H9 (cell line): ENCODE results near the gene YEATS4. TPM values are rescaled to one million over a fixed set of nuclear protein-coding genes. Genes with fewer than 3 reads are reported as not detected.
"Not testable (repeated sequence)": the region's sequence is repeated elsewhere in the genome, so short reads cannot be mapped to it uniquely, and the experiment has no call there.

ENCODE experiments used
- DNase-seq: peaks from one replicate; pipeline ENCODE4 v3.0.0-alpha.2; 2017
- H2AFZ ChIP-seq: one replicate; pipeline ENCODE4 v1.6.1; 2013; ENCODE audit warnings: mild to moderate bottlenecking, low read length, control low read depth, moderate library complexity
- H2AK5ac ChIP-seq: 2 replicates; pipeline ENCODE4 v1.6.1; 2013; ENCODE audit warnings: low read length, control low read depth, mixed read lengths; ENCODE audit not compliant: insufficient read length
- H2BK120ac ChIP-seq: one replicate; pipeline ENCODE4 v1.6.1; 2013; ENCODE audit warnings: low read depth, mild to moderate bottlenecking, low read length, control low read depth, inconsistent platforms; ENCODE audit not compliant: poor library complexity, severe bottlenecking
- H2BK12ac ChIP-seq: 2 replicates; pipeline ENCODE4 v1.6.1; 2013; ENCODE audit warnings: low read length, control low read depth, mixed read lengths, low read depth; ENCODE audit not compliant: insufficient read length
- H2BK15ac ChIP-seq: 2 replicates; pipeline ENCODE4 v1.6.1; 2013; ENCODE audit warnings: low read depth, low read length, control low read depth
- H2BK20ac ChIP-seq: one replicate; pipeline ENCODE4 v1.6.1; 2013; ENCODE audit warnings: low read depth, mild to moderate bottlenecking, low read length, control low read depth, inconsistent platforms; ENCODE audit not compliant: poor library complexity, severe bottlenecking
- H2BK5ac ChIP-seq: 2 replicates; pipeline ENCODE4 v1.6.1; 2013; ENCODE audit warnings: low read length, control low read depth, mixed read lengths; ENCODE audit not compliant: insufficient read length
- H3K14ac ChIP-seq: 2 replicates; pipeline ENCODE4 v1.6.1; 2013; ENCODE audit warnings: low read length, control low read depth; ENCODE audit not compliant: insufficient read depth
- H3K18ac ChIP-seq: 2 replicates; pipeline ENCODE4 v1.6.1; 2013; ENCODE audit warnings: low read depth, mild to moderate bottlenecking, mixed read lengths, low read length, control low read depth; ENCODE audit not compliant: insufficient read length
- H3K23ac ChIP-seq: 2 replicates; pipeline ENCODE4 v1.6.1; 2013; ENCODE audit warnings: low read length, control low read depth, mixed read lengths, low read depth; ENCODE audit not compliant: insufficient read length
- H3K23me2 ChIP-seq: 2 replicates; pipeline ENCODE4 v1.6.1; 2013; ENCODE audit warnings: low read depth, mild to moderate bottlenecking, mixed read lengths, low read length, control low read depth; ENCODE audit not compliant: insufficient read length, poor library complexity, severe bottlenecking
- H3K27ac ChIP-seq: 2 replicates; pipeline ENCODE4 v1.5.1; 2013; ENCODE audit warnings: low read length, control low read depth, mixed read lengths, low read depth; ENCODE audit not compliant: insufficient read length
- H3K27me3 ChIP-seq: 2 replicates; pipeline ENCODE4 v1.6.1; 2013; ENCODE audit warnings: low read length, control low read depth, inconsistent platforms; ENCODE audit not compliant: insufficient read depth
- H3K4ac ChIP-seq: 2 replicates; pipeline ENCODE4 v1.6.1; 2013; ENCODE audit warnings: low read depth, mild to moderate bottlenecking, control low read depth, inconsistent platforms, low read length, moderate library complexity
- H3K4me1 ChIP-seq: 2 replicates; pipeline ENCODE4 v1.6.1; 2013; ENCODE audit warnings: low read length, control low read depth, inconsistent platforms; ENCODE audit not compliant: insufficient read depth
- H3K4me2 ChIP-seq: 2 replicates; pipeline ENCODE4 v1.6.1; 2013; ENCODE audit warnings: low read length, control low read depth, mixed read lengths; ENCODE audit not compliant: insufficient read length, insufficient read depth
- H3K56ac ChIP-seq: 2 replicates; pipeline ENCODE4 v1.6.1; 2013; ENCODE audit warnings: low read depth, mild to moderate bottlenecking, mixed read lengths, low read length, control low read depth; ENCODE audit not compliant: insufficient read length
- H3K79me1 ChIP-seq: 2 replicates; pipeline ENCODE4 v1.6.1; 2013; ENCODE audit warnings: low read depth, mild to moderate bottlenecking, moderate library complexity, low read length, control low read depth, inconsistent platforms; ENCODE audit not compliant: insufficient read depth, poor library complexity, severe bottlenecking
- H3K79me2 ChIP-seq: 2 replicates; pipeline ENCODE4 v1.6.1; 2013; ENCODE audit warnings: low read length, control low read depth, inconsistent platforms; ENCODE audit not compliant: insufficient read depth
- H3K9ac ChIP-seq: 2 replicates; pipeline ENCODE4 v1.6.1; 2013; ENCODE audit warnings: low read length, control low read depth, mixed read lengths; ENCODE audit not compliant: insufficient read length; ENCODE audit errors: extremely low read depth
- H3K9me3 ChIP-seq: one replicate; pipeline ENCODE4 v1.6.1; 2013; ENCODE audit warnings: low read depth, low read length, inconsistent platforms; ENCODE audit not compliant: control insufficient read depth
- H3T11ph ChIP-seq: one replicate; pipeline ENCODE4 v1.6.1; 2013; ENCODE audit warnings: mild to moderate bottlenecking, low read length, control low read depth, inconsistent platforms
- H4K20me1 ChIP-seq: one replicate; pipeline ENCODE4 v1.6.1; 2013; ENCODE audit not compliant: control insufficient read depth, insufficient read length, insufficient read depth
- H4K5ac ChIP-seq: 2 replicates; pipeline ENCODE4 v1.6.1; 2013; ENCODE audit warnings: low read depth, mild to moderate bottlenecking, mixed read lengths, low read length, control low read depth; ENCODE audit not compliant: insufficient read length
- H4K8ac ChIP-seq: replicated peaks from 2 replicates; pipeline ENCODE4 v1.6.1; 2013; ENCODE audit warnings: low read length, control low read depth, mixed read lengths, low read depth; ENCODE audit not compliant: insufficient read length
- H4K91ac ChIP-seq: 2 replicates; pipeline ENCODE4 v1.6.1; 2013; ENCODE audit warnings: low read depth, mild to moderate bottlenecking, moderate library complexity, mixed read lengths, low read length, control low read depth; ENCODE audit not compliant: insufficient read length
- H3K27ac Mint-ChIP-seq, 3 experiments: 2 replicates in 2 of 3; 3 replicates in 1 of 3; pipeline ENCODE4 v1.8.0; 2020 to 2021; ENCODE audit warnings: mixed read lengths in 3 of 3, mild to moderate bottlenecking in 1 of 3, moderate library complexity in 1 of 3
- H3K27me3 Mint-ChIP-seq: 2 replicates; pipeline ENCODE4 v1.8.0; 2021; ENCODE audit warnings: low read depth, mild to moderate bottlenecking, moderate library complexity, mixed read lengths
- H3K36me3 Mint-ChIP-seq, 3 experiments: 2 replicates in 2 of 3; 3 replicates in 1 of 3; pipeline ENCODE4 v1.8.0; 2020 to 2021; ENCODE audit warnings: low read depth in 3 of 3, mixed read lengths in 3 of 3; ENCODE audit not compliant: insufficient read depth in 1 of 3
- H3K4me1 Mint-ChIP-seq, 2 experiments: 2 replicates each; pipeline ENCODE4 v1.8.0; 2020; ENCODE audit warnings: mixed read lengths in 2 of 2
- H3K4me3 Mint-ChIP-seq, 2 experiments: 2 replicates in 1 of 2; 3 replicates in 1 of 2; pipeline ENCODE4 v1.8.0; 2020 to 2021; ENCODE audit warnings: mild to moderate bottlenecking in 2 of 2, mixed read lengths in 2 of 2, moderate library complexity in 1 of 2
- H3K9me3 Mint-ChIP-seq, 2 experiments: 2 replicates in 1 of 2; 3 replicates in 1 of 2; pipeline ENCODE4 v1.8.0; 2020; ENCODE audit warnings: mild to moderate bottlenecking in 2 of 2, mixed read lengths in 2 of 2, moderate library complexity in 1 of 2
- WGBS: extraction: QIAGEN DNeasy Blood & Tissue Kit; methylation state at CpG from one replicate; pipeline ENCODE4 v1.1.7; 2013; ENCODE audit warnings: missing lambda C conversion rate, low lambda C conversion rate, mixed read lengths; ENCODE audit not compliant: insufficient read length; ENCODE audit errors: extremely low coverage; 5-methylcytosine and 5-hydroxymethylcytosine counted together
- total RNA-seq: library from RNA; stranded (reverse); gene quantifications from 2 replicates; pipeline ENCODE4 v1.2.1, GENCODE V29; 2021
- TF ChIP-seq, protein P1 (sequence below): fragments of 200-600 bp; sonication (generic); conservative IDR thresholded peaks from 3 replicates; pipeline ENCODE4 v1.8.0; 2021; ENCODE audit warnings: antibody characterized with exemption, mild to moderate bottlenecking

YEATS4 gene
- total RNA-seq, 1 experiment from 2014 or later, result 35.6 TPM

DNA sequence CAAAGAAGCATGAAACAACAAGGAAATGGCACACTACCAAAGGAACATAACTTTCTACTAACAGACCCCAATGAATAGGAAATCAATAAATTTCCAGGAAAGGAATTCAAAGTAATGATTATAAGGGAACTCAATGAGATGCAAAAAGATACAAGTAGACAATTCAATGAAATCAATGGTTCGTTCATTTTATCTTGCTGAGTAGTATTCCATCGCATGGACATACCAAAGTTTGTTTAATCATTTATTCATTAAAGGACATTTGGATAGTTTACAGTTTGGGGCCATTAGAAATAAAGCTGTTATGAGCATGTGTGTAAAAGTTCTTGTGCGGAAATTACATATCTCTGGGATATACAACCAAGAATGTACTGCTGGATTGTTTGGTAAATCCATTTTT, 46.3 kb upstream of the YEATS4 start:
- H4K20me1 ChIP-seq, result no peaks in the 10 kb centered on the region
- Mint-ChIP-seq H3K9me3 (peaks cover 30 to 36% of the 10 kb centered on the region in 2 experiments), H3K4me3 (no peak overlapping the region), H3K27ac (no peak overlapping the region), H3K4me1 (peaks cover 3 to 7% of the 10 kb centered on the region in 2 experiments), H3K36me3 (peaks cover 15 to 27% (median 19%) of the 10 kb centered on the region in 3 experiments), H3K27me3 (no peaks in the 10 kb centered on the region)
- no peaks in the 10 kb centered on the region for H3K27me3 ChIP-seq
- H3K9me3 ChIP-seq, result no peaks in the 10 kb centered on the region
- DNase-seq, result no peak
- no peak overlapping the region for H2BK5ac ChIP-seq
- TF ChIP-seq, protein P1, sequence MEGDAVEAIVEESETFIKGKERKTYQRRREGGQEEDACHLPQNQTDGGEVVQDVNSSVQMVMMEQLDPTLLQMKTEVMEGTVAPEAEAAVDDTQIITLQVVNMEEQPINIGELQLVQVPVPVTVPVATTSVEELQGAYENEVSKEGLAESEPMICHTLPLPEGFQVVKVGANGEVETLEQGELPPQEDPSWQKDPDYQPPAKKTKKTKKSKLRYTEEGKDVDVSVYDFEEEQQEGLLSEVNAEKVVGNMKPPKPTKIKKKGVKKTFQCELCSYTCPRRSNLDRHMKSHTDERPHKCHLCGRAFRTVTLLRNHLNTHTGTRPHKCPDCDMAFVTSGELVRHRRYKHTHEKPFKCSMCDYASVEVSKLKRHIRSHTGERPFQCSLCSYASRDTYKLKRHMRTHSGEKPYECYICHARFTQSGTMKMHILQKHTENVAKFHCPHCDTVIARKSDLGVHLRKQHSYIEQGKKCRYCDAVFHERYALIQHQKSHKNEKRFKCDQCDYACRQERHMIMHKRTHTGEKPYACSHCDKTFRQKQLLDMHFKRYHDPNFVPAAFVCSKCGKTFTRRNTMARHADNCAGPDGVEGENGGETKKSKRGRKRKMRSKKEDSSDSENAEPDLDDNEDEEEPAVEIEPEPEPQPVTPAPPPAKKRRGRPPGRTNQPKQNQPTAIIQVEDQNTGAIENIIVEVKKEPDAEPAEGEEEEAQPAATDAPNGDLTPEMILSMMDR, result no peak
- H3K4me2 ChIP-seq, result no peak overlapping the region
- H2AFZ ChIP-seq, result no peak overlapping the region
- H3K18ac ChIP-seq, result no peak overlapping the region
- no peak overlapping the region for H4K5ac ChIP-seq
- no peaks in the 10 kb centered on the region for H3K23me2 ChIP-seq
- no CpG with 5 or more reads among the region's 3 CpGs for WGBS
- H2AK5ac ChIP-seq, result no peak overlapping the region
- no peaks in the 10 kb centered on the region for H3K4me1 ChIP-seq
- no peak overlapping the region for H2BK120ac ChIP-seq
- no peak overlapping the region for H3K4ac ChIP-seq
- no peak overlapping the region for H3K27ac ChIP-seq
- no peak overlapping the region for H3K14ac ChIP-seq
- H3K79me2 ChIP-seq, result no peaks in the 10 kb centered on the region
- no peak overlapping the region for H2BK12ac ChIP-seq
- H2BK20ac ChIP-seq, result no peak overlapping the region
- H3T11ph ChIP-seq, result no peak overlapping the region
- H3K79me1 ChIP-seq, result no peaks in the 10 kb centered on the region
- no peak overlapping the region for H3K9ac ChIP-seq
- H3K56ac ChIP-seq, result no peak overlapping the region
- no peak overlapping the region for H3K23ac ChIP-seq
- H2BK15ac ChIP-seq, result no peak overlapping the region
- H4K91ac ChIP-seq, result no peak overlapping the region
- no peak overlapping the region for H4K8ac ChIP-seq

DNA sequence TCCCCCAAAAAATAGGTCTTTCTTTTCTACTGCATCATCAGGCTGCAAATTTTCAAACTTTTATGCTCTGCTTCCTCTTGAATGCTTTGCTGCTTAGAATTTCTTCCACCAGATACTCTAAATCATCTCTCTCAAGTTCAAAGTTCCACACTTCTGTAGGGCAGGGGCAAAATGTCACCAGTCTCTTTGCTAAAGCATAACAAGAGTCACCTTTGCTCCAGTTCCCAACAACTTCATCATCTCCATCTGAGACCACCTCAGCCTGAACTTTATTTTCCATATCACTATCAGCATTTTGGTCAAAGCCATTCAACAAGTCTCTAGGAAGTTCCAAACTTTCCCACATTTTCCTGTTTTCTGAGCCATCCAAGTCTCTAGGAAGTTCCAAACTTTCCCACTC, 42.8 kb upstream of the YEATS4 start:
- H3K18ac ChIP-seq, H2BK5ac ChIP-seq, H2AK5ac ChIP-seq, DNase-seq, H3T11ph ChIP-seq, H3K4me2 ChIP-seq, H3K4me1 ChIP-seq, H2BK15ac ChIP-seq, H4K20me1 ChIP-seq, H3K14ac ChIP-seq, H3K27me3 Mint-ChIP-seq, H2BK120ac ChIP-seq, H2BK20ac ChIP-seq, H3K79me1 ChIP-seq, H4K8ac ChIP-seq, H4K5ac ChIP-seq, H3K4ac ChIP-seq, H3K27ac ChIP-seq, H3K79me2 ChIP-seq, H4K91ac ChIP-seq, H3K4me3 Mint-ChIP-seq, H3K4me1 Mint-ChIP-seq, H2BK12ac ChIP-seq, H3K23ac ChIP-seq, H3K27me3 ChIP-seq, H3K9ac ChIP-seq, H3K56ac ChIP-seq, H3K23me2 ChIP-seq, H3K9me3 ChIP-seq, H3K27ac Mint-ChIP-seq, H2AFZ ChIP-seq: not testable (repeated sequence)
- Mint-ChIP-seq H3K36me3 (peaks cover 19 to 36% (median 19%) of the 10 kb centered on the region in 3 experiments), H3K9me3 (peaks cover 36 to 51% of the 10 kb centered on the region in 2 experiments)
